Natural killer cell (primary cell): ENCODE measurements around the gene GALNT7. TPM values are rescaled to one million over a fixed set of nuclear protein-coding genes. Genes with fewer than 3 reads are reported as not detected.

Experiments
- ATAC-seq, 3 donors: fragments of 150-1000 bp in 2 of 3; fragments of 200-7000 bp in 1 of 3; cut with Tn5 transposase; 1 replicate in 1 of 3; 2 replicates in 2 of 3; pipeline ENCODE4 v1.10.0; 2021; ENCODE audit warnings: mild to moderate bottlenecking in 2 of 3, moderate library complexity in 2 of 3
- DNase-seq, 2 donors: peaks; one replicate each; pipeline versions ENCODE4 v3.0.0 to v3.0.0-alpha.2; 2013 to 2021; ENCODE audit warnings: mixed read lengths in 1 of 2
- H3K27ac ChIP-seq: one replicate; pipeline ENCODE4 v1.5.1; 2013; ENCODE audit warnings: mild to moderate bottlenecking, low read length
- H3K27me3 ChIP-seq: one replicate; pipeline ENCODE4 v1.6.1; 2013; ENCODE audit warnings: low read length; ENCODE audit not compliant: control insufficient read depth, insufficient read depth
- H3K36me3 ChIP-seq: one replicate; pipeline ENCODE4 v1.6.1; 2013; ENCODE audit warnings: low read length; ENCODE audit not compliant: control insufficient read depth, insufficient read depth
- H3K4me1 ChIP-seq: one replicate; pipeline ENCODE4 v1.6.1; 2013; ENCODE audit warnings: low read length; ENCODE audit not compliant: control insufficient read depth, insufficient read depth
- H3K4me3 ChIP-seq: one replicate; pipeline ENCODE4 v1.5.1; 2013; ENCODE audit warnings: low read length
- H3K9me3 ChIP-seq: one replicate; pipeline ENCODE4 v1.6.1; 2013; ENCODE audit warnings: low read length; ENCODE audit not compliant: control insufficient read depth, insufficient read depth
- H3K27ac Mint-ChIP-seq, 2 donors: one replicate each; pipeline ENCODE4 v1.8.0; 2022; ENCODE audit warnings: mild to moderate bottlenecking in 2 of 2, mixed read lengths in 2 of 2, moderate library complexity in 1 of 2
- H3K27me3 Mint-ChIP-seq, 2 donors: one replicate each; pipeline ENCODE4 v1.8.0; 2022; ENCODE audit warnings: low read depth in 2 of 2, mixed read lengths in 2 of 2
- H3K36me3 Mint-ChIP-seq: one replicate; pipeline ENCODE4 v1.8.0; 2022; ENCODE audit warnings: mixed read lengths
- H3K4me1 Mint-ChIP-seq, 2 donors: one replicate each; pipeline ENCODE4 v1.8.0; 2022; ENCODE audit warnings: mixed read lengths in 2 of 2
- H3K4me3 Mint-ChIP-seq: one replicate; pipeline ENCODE4 v1.8.0; 2022; ENCODE audit warnings: mild to moderate bottlenecking, moderate library complexity, mixed read lengths
- H3K9me3 Mint-ChIP-seq, 2 donors: one replicate each; pipeline ENCODE4 v1.8.0; 2022; ENCODE audit warnings: mixed read lengths in 2 of 2
- WGBS: methylation state at CpG from one replicate; pipeline ENCODE4 v1.1.7; 2013; ENCODE audit warnings: missing lambda C conversion rate; ENCODE audit not compliant: insufficient coverage; 5-methylcytosine and 5-hydroxymethylcytosine counted together
- intact Hi-C: fragments of 100-400 bp; cut with micrococcal nuclease; formaldehyde crosslinking; loops from one replicate; pipeline ENCODE4 v1.14.2; 2022
- total RNA-seq, 4 donors: library from RNA; stranded (reverse); fragments of 120-200 nt in 1 of 4; gene quantifications; one replicate each; pipeline versions ENCODE4 v1.2.3 to v1.2.4, GENCODE V29; 2013 to 2022
- TF ChIP-seq, protein P1 (sequence below): fragments of 200-600 bp; IDR thresholded peaks from one replicate; pipeline ENCODE4 v1.8.0; 2022; ENCODE audit warnings: antibody characterized with exemption

GALNT7 gene
- total RNA-seq, 3 donors from 2014 or later (not counting 1 experiment from before 2014, with no cell fraction given), result 10.9 to 20.8 (median 15.6) TPM

DNA sequence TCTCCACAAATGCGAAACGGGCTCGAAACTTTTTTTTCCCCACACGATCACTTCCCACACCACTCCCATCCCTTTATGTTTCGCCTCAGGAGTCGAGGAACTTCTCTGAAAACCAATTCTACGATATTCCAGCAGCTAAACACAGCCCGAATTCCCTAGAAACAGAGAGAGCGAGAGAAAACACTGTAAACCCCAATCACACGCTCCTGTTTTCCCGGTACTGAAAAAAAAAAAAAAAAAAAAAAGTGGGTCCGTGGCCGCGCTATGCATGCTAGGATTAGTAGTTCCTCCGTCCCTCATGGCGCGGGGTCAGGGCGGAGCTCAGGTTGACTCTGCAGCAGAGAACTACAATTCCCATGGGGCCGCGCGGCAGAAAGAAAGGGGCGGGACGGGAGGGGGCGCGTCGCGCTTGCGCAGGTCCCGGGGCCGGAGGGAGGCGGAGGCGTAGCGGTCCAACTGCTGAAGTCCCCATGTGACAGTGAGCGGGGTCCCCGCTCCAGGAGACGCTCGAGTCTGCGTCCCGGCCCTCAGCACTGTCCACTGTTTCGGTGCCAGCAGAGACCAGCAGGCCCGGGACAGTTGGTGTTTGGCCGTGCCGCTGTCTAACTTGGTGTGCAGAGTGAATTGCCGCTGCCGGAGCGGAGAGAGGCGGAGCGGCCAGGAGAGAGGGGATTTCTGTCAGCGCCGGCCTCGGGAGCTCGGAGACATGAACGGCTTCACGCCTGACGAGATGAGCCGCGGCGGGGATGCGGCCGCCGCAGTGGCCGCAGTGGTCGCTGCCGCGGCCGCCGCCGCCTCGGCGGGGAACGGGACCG lies 202.1 kb downstream of the GALNT7 start, which contains the start of gene SAP30:
SAP30 (plus strand) TSS at position 478 of the 815 bp plus-strand sequence; CDS start at position 707, 229 bp downstream.
- TF ChIP-seq, protein P1, sequence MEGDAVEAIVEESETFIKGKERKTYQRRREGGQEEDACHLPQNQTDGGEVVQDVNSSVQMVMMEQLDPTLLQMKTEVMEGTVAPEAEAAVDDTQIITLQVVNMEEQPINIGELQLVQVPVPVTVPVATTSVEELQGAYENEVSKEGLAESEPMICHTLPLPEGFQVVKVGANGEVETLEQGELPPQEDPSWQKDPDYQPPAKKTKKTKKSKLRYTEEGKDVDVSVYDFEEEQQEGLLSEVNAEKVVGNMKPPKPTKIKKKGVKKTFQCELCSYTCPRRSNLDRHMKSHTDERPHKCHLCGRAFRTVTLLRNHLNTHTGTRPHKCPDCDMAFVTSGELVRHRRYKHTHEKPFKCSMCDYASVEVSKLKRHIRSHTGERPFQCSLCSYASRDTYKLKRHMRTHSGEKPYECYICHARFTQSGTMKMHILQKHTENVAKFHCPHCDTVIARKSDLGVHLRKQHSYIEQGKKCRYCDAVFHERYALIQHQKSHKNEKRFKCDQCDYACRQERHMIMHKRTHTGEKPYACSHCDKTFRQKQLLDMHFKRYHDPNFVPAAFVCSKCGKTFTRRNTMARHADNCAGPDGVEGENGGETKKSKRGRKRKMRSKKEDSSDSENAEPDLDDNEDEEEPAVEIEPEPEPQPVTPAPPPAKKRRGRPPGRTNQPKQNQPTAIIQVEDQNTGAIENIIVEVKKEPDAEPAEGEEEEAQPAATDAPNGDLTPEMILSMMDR, result no peak
- Histone ChIP-seq H3K4me3 (peak within 1 kb of the TSS; percentile 98), H3K36me3 (no peaks in the 10 kb centered on the region), H3K9me3 (no peaks in the 10 kb centered on the region), H3K4me1 (peaks cover 13% of the 10 kb centered on the region), H3K27ac (peak within 1 kb of the TSS; percentile 92), H3K27me3 (no peaks in the 10 kb centered on the region)
- H3K9me3 Mint-ChIP-seq, result no peaks in the 10 kb centered on the region
- H3K4me3 Mint-ChIP-seq, result peak within 1 kb of the TSS; percentile 100
- H3K27me3 Mint-ChIP-seq, result no peaks in the 10 kb centered on the region
- intact Hi-C loops, result no loop called here
- under 1% methylated on average over 72 of the region's 72 CpGs for WGBS
- H3K36me3 Mint-ChIP-seq, result no peaks in the 10 kb centered on the region
- DNase-seq (peak; percentile 90 to 98), ATAC-seq (peak; percentile 85 to 95 (median 88))
- peak within 1 kb of the TSS; percentile 92 to 94 for H3K27ac Mint-ChIP-seq
- peaks cover 21 to 26% of the 10 kb centered on the region in 2 donors for H3K4me1 Mint-ChIP-seq

GRCh38 chr4:173371292-173372192 lies 202.9 kb downstream of the GALNT7 start:
- Mint-ChIP-seq H3K4me3 (peak overlapping the region; percentile 92), H3K27me3 (no peaks in the 10 kb centered on the region), H3K4me1 (peaks cover 21 to 26% of the 10 kb centered on the region in 2 donors), H3K36me3 (no peaks in the 10 kb centered on the region), H3K9me3 (no peaks in the 10 kb centered on the region), H3K27ac (peak overlapping the region; percentile 92 to 94)
- Histone ChIP-seq H3K4me1 (peaks cover 10% of the 10 kb centered on the region), H3K36me3 (no peaks in the 10 kb centered on the region), H3K27me3 (no peaks in the 10 kb centered on the region), H3K9me3 (no peaks in the 10 kb centered on the region), H3K27ac (peak overlapping the region; percentile 29), H3K4me3 (peak overlapping the region; percentile 98)
- DNase-seq, result peak; percentile 31 to 65
- TF ChIP-seq, protein P1, result no peak
- under 1% methylated on average over 68 of the region's 68 CpGs for WGBS
- intact Hi-C loops, result no loop called here
- ATAC-seq, result peak in 1 of 3 donors; percentile 5

Other genes with a start within 250 kb of the GALNT7 start
- gene HMGB2, start 165.5 kb downstream of the GALNT7 start, total RNA-seq, result 100 to 1,000 TPM; 145 to 214 (median 151) TPM
- gene SAP30, start 202.1 kb downstream of the GALNT7 start, total RNA-seq, result 1 to 10 TPM; 2.6 to 9.1 (median 3.1) TPM
- gene SCRG1, start 230.3 kb downstream of the GALNT7 start, total RNA-seq, result not detected